ENCODE results near the gene NEURL3.

NEURL3 gene

GRCh38 chr2:96539215-96539920 lies 34.2 kb upstream of the NEURL3 start:
- no peak for DNase-seq

- peak; percentile 56 for DNase-seq
Observed at GRCh38 chr2:96538487-96539214, 33.5 kb upstream of the NEURL3 start.

- peak; percentile 52 for DNase-seq
Observed at GRCh38 chr2:96537734-96538486, 32.8 kb upstream of the NEURL3 start.

- DNase-seq = peak; percentile 92
Observed at GRCh38 chr2:96537066-96537733, 32.0 kb upstream of the NEURL3 start.

DNA sequence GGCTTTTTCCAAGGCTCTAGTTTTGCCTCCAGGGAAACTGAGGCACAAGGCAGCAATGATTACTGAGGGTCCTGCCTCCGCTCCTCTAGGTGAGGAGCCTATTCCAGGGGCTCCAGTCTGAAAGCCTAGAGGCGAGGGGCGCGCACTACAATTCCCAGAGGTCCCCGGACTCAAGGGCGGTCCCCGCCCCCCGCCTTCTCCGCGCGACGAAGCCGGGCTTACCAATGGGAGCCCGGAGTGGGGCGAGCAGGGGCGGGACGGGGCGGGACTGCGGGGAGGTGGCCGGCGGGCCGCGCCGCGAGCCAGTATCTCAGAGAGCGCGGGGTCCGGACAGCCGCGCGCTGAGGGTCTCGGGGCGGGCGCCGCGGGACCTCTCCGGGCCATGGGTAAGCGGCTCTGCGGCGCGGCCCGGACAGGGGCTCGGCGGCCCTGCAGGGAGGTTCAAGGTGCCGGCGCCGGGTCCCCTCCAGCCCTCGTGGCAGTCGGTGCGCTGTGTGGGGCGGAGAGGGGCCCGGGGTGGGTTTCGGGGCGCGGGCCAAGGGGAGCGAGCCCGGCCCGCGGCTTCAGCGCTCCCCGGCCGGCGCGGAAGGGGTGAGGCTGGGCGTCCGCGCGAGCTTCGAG lies 31.4 kb upstream of the NEURL3 start, which contains the start of gene ARID5A:
Gene ARID5A (plus strand): TSS at position 308 of the 621 bp plus-strand sequence. CDS start 75 bp downstream, at position 383.
- DNase-seq = peak; percentile 95

GRCh38 chr2:96535331-96535730 lies 30.2 kb upstream of the NEURL3 start:
- no peak for DNase-seq

DNA sequence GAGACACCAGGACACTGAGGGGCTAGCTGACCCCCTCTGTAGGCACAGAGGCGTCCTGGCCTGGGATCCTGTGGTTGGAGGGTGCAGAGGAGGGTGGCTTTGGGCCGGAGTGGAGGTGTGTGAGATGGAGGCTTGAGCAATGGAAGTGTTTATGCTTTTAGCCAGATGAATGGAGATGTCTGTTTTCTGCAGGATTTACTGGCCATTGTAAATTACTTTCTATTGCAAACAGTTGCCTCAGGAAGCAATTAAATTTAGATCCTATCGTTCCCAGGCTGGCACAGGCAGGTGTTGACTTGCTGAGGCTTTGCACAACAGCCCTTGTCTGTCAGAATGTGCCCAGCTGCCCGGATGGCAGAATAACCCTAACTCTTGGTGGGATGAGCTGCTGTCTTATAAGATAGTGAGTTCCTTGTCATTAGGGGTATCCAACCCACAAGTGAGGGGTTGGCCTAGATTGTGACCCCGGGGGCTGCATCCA lies 29.6 kb upstream of the NEURL3 start:
- DNase-seq = no peak

DNA sequence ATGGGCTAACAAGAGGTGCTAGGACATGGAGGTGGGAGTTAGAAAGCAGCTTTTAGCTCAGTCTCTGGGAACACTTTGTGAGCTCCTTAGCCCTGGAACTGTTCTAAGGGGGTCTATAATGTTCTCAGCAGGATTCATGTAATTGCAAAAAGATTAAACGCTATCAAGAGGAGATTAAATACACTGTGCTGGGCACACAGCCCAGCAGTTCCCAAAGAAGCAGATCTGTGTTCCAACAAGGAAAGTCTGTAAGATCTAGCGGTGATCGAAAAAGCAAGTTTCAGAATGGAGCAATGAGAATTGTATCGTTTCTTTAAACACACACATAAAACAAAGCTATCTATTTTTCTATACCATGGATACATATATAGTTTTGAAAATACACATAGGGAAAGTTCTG lies 29.0 kb upstream of the NEURL3 start:
- DNase-seq = no peak

- no peak for DNase-seq
Observed at GRCh38 chr2:96533292-96534073, 28.3 kb upstream of the NEURL3 start.

DNA sequence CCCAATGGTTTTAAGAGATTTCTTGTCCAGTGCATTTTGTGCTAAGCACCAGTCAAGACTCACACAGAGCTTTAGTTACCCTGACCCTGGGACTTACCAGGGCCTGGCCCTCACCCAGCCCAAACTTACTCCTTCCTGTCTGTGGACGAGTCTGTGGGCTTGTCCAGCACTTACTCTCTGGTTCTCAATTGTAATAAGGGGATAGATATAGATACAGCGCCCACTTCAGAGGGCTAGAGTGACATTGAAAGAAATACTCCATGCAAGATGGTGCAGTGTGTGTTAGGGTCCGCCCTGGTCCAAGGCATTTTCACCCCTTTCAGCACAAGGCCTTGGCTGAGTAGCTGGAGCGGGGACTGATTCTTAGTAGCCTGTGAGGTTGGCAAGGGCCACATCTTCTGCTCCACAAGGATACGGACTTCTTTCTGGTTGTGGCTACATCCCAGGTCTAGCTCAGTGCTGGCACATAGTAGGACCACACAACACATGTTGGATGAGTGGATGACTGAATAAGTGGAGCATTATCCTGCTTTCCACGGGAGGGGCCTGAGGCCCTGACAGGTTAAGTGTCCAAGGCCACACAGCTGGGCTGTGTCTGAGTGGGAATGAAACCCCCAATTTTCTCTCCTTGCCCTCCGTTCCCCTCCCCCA lies 27.6 kb upstream of the NEURL3 start:
- DNase-seq = no peak

DNA sequence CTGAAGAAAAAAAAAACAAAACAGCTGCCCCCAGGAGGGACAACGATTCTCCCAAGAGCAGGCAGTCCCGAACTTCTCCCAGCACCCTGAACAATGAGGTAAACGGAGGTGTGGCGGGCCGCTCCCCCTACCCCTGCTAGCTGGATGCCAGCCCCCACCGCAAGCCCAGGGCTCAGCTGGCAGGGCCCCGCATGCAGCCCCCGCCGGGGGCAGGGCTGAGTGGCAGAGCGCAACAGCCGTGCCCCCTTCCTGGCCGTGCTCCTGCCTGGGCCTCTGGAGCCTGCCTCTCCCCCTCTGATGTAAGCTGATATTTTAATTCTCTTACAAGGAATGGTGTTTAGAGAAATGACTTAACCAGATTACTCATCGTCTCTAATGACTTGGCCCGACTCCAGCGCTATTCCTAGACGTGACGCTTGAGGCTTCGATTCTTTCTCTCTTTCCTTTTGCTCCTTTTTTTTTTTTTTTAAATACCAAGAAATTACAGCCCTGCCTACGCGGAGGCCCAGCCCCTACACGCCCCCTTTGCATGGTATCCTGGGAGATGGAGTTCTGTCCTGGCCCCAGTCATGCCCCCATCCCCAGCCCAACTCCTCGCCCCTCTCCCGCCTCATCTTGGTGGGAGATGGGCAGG lies 26.8 kb upstream of the NEURL3 start:
- peak; percentile 98 for DNase-seq

DNA sequence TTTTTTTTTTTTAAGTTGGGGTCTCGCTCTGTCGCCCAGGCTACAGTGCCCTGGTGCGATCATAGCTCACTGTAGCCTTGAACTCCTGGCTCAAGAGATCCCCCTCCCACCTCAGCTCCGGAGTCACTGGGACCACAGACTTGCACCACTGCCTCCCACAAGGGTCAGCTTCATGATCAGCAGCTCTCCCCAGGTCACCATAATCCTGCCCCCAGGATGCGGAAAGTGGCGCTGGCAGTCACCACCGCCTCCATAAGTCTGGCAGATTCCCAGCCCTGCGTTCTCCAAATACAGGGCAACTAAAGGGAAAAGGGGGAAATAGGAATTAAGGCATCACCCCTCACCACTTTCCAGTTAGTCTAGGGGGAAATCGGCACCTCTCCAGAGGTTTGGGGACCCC lies 26.2 kb upstream of the NEURL3 start:
- no peak for DNase-seq

- no peak for DNase-seq
Observed at GRCh38 chr2:96530474-96531357, 25.6 kb upstream of the NEURL3 start.

GRCh38 chr2:96530144-96530430 lies 24.9 kb upstream of the NEURL3 start:
- DNase-seq = no peak

DNA sequence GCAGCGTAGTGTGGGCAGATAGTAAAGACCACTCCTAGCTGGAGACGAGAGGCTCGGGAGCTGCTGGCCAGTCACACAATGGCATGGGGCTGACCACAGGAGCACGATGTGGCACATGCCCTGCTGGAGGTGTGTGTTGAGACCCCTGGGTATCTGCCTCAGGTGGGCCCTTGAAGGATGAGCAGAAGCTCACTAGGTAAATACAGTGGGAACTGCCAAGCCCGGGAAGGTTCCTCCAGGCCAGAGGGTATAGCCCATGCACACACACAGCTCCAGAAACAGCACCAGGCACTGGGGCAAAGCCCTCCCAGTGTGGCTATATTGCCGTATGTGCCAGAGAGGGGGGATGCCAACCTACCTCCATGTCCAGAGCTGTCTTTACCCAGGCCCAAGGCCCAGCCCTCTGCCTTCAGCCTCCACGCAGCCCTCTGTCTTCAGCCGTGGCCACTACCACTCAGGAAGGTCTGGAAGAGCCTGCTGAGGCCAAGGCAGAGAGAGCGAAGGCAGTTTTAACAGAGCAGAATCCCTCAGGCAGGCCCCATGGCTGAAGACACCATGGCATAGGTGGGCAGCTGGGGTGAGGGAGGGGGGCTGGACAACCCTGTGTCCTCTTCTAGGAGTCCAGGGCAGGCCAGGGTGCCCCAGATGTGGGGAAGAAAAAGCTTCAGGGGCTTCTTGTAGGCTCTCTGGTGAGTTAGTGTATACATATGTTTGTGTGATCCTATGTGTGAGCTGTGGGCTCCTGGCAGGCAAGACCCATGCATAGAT lies 24.4 kb upstream of the NEURL3 start:
- DNase-seq = no peak

- peak; percentile 62 for DNase-seq
Observed at GRCh38 chr2:96528700-96529375, 23.7 kb upstream of the NEURL3 start.

DNA sequence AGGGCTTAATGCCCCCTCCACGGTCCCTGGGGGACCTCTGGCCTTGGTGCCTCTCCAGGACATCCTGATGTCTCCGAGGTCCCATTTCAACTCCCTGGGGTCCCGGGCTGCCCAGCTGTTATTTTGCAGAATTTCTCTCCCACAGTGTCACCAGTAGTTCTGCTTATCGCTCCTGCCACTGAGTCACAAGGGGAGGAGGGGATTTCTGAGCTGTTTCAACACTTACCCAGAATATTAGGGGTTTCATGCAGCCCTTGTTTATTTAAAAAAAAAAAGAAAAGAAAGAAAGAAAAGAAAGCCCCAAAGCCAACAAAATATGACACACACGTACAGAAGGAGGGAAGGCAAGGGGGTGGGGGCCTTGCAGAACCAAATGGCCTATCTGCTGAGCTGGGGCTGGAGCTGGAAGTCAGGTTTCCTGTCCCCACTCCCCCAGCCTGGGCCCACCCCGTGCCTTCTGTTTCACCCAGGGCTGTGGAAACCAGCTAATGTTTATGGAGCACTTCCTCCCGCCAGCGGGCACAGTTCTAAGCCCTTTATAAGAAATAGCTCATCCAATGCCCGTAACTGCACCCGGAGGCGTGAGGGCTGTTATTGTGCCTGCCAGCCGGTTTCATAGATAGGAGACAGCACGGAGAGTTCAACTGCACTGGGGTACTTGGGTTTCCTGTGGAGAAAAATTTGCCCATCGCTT lies 23.0 kb upstream of the NEURL3 start:
- DNase-seq = peak; percentile 86
